NB4 (cell line): Measurements from ENCODE around the gene RDH11.
"Not testable (repeated sequence)": the region's sequence is repeated elsewhere in the genome, so short reads cannot be mapped to it uniquely, and the experiment has no call there.

Experiments used
- MAX ChIP-seq: IDR thresholded peaks from 2 replicates; pipeline ENCODE4 v1.6.1; 2011; ENCODE audit warnings: low read depth, low read length
- POLR2A ChIP-seq: IDR thresholded peaks from 2 replicates; pipeline ENCODE4 v1.6.1; 2011; ENCODE audit warnings: mild to moderate bottlenecking; ENCODE audit not compliant: insufficient read length; ENCODE audit errors: extremely low read depth
- TF ChIP-seq, protein P1 (sequence below): IDR thresholded peaks from one replicate; pipeline ENCODE4 v1.5.1; 2012; ENCODE audit warnings: low read depth, low read length

- TF ChIP-seq, protein P1, sequence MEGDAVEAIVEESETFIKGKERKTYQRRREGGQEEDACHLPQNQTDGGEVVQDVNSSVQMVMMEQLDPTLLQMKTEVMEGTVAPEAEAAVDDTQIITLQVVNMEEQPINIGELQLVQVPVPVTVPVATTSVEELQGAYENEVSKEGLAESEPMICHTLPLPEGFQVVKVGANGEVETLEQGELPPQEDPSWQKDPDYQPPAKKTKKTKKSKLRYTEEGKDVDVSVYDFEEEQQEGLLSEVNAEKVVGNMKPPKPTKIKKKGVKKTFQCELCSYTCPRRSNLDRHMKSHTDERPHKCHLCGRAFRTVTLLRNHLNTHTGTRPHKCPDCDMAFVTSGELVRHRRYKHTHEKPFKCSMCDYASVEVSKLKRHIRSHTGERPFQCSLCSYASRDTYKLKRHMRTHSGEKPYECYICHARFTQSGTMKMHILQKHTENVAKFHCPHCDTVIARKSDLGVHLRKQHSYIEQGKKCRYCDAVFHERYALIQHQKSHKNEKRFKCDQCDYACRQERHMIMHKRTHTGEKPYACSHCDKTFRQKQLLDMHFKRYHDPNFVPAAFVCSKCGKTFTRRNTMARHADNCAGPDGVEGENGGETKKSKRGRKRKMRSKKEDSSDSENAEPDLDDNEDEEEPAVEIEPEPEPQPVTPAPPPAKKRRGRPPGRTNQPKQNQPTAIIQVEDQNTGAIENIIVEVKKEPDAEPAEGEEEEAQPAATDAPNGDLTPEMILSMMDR, result not testable (repeated sequence)
- not testable (repeated sequence) for TF ChIP-seq POLR2A, MAX
Measured at GRCh38 chr14:67709796-67710195, 14.2 kb upstream of the RDH11 start.
